Measurements from ENCODE around the gene CLPSL2.

DNA sequence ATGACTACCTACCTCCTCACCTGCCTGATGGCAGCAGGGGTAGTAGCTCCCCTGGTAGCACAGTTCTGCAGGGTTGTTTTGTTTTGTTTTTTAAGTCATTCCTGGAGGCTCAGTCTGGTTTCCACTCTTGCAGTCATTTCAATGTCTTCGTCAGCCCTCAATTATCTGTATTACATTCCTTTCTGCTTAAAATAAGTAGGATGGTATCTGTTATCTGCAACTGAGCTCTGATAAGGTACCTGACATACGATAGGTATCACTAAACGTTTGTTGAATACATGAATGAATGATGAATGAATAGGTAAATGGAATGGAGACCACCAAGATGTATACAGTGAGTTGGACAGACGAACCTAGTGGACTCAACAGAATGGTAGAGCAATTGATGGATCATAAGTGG lies 7.2 kb upstream of the CLPSL2 start:
- TF ChIP-seq, protein P1, sequence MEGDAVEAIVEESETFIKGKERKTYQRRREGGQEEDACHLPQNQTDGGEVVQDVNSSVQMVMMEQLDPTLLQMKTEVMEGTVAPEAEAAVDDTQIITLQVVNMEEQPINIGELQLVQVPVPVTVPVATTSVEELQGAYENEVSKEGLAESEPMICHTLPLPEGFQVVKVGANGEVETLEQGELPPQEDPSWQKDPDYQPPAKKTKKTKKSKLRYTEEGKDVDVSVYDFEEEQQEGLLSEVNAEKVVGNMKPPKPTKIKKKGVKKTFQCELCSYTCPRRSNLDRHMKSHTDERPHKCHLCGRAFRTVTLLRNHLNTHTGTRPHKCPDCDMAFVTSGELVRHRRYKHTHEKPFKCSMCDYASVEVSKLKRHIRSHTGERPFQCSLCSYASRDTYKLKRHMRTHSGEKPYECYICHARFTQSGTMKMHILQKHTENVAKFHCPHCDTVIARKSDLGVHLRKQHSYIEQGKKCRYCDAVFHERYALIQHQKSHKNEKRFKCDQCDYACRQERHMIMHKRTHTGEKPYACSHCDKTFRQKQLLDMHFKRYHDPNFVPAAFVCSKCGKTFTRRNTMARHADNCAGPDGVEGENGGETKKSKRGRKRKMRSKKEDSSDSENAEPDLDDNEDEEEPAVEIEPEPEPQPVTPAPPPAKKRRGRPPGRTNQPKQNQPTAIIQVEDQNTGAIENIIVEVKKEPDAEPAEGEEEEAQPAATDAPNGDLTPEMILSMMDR (IDR thresholded peaks at IDR 0.05; ENCODE audit: insufficient read depth, low read depth, low read length): no peak
- no peak for TF ChIP-seq EZH2 (IDR thresholded peaks at IDR 0.05; ENCODE audit: insufficient read depth, low read length)

All from astrocyte (in vitro differentiated cells and primary cell).